IMR-90 (cell line): ENCODE data around the gene TJAP1. TPM values are rescaled to one million over a fixed set of nuclear protein-coding genes. Genes with fewer than 3 reads are reported as not detected.

ENCODE experiments used
- ATAC-seq: fragments of 200-7000 bp; cut with Tn5 transposase; 2 replicates; pipeline ENCODE4 v1.9.1; 2020; ENCODE audit warnings: low read depth, mild to moderate bottlenecking, moderate library complexity
- BruUV-seq: library from RNA; stranded (reverse); fragments of 400-500 nt; replicated peaks from 2 replicates; lab custom pipeline; 2021; lab: Mats Ljungman, UMichigan
- CTCF ChIA-PET: fragments of 300-600 bp; formaldehyde crosslinking; extraction: SDS; loops from one replicate; lab custom pipeline; 2021; ENCODE audit warnings: antibody characterized with exemption; lab: Yijun Ruan, JAX
- POLR2A ChIA-PET: fragments of 300-600 bp; sonication (Branson Sonifier 250); formaldehyde crosslinking; loops from one replicate; lab custom pipeline; 2022; ENCODE audit warnings: antibody characterized with exemption; ENCODE audit not compliant: unreplicated experiment; lab: Charles Lee
- DNase-seq: peaks from one replicate; pipeline ENCODE4 v3.0.0; 2013
- H2AFZ ChIP-seq: replicated peaks from 2 replicates; pipeline ENCODE3; 2013; ENCODE audit warnings: low read length, mild to moderate bottlenecking; ENCODE audit not compliant: poor library complexity
- H2AK5ac ChIP-seq: 2 replicates; pipeline ENCODE4 v1.6.1; 2013; ENCODE audit warnings: low read depth, low read length, inconsistent platforms
- H2AK9ac ChIP-seq: replicated peaks from 2 replicates; pipeline ENCODE3; 2013; ENCODE audit warnings: mild to moderate bottlenecking, low read depth, low read length, moderate library complexity; ENCODE audit not compliant: poor library complexity
- H2BK120ac ChIP-seq: 2 replicates; pipeline ENCODE4 v1.6.1; 2013; ENCODE audit warnings: low read depth, low read length, inconsistent platforms
- H2BK15ac ChIP-seq: 3 replicates; pipeline ENCODE4 v1.6.1; 2013; ENCODE audit warnings: low read depth, low read length, inconsistent platforms
- H2BK20ac ChIP-seq: 2 replicates; pipeline ENCODE4 v1.6.1; 2013; ENCODE audit warnings: low read depth, mild to moderate bottlenecking, inconsistent platforms, low read length, moderate library complexity
- H2BK5ac ChIP-seq: 2 replicates; pipeline ENCODE4 v1.6.1; 2013; ENCODE audit warnings: mild to moderate bottlenecking, low read depth, low read length, inconsistent platforms; ENCODE audit not compliant: poor library complexity, severe bottlenecking
- H3K14ac ChIP-seq: replicated peaks from 2 replicates; pipeline ENCODE4 v1.6.1; 2013; ENCODE audit warnings: low read depth, low read length, inconsistent platforms
- H3K18ac ChIP-seq: 2 replicates; pipeline ENCODE4 v1.6.1; 2013; ENCODE audit warnings: low read depth, low read length, control low read depth
- H3K23ac ChIP-seq: 2 replicates; pipeline ENCODE4 v1.6.1; 2013; ENCODE audit warnings: low read depth, low read length, inconsistent platforms
- H3K27ac ChIP-seq: 2 replicates; pipeline ENCODE4 v1.5.1; 2013; ENCODE audit warnings: mild to moderate bottlenecking, control low read depth, low read length; ENCODE audit not compliant: insufficient read depth
- H3K27me3 ChIP-seq: 2 replicates; pipeline ENCODE4 v1.6.1; 2013; ENCODE audit warnings: low read length; ENCODE audit not compliant: control insufficient read depth, insufficient read depth
- H3K36me3 ChIP-seq: 2 replicates; pipeline ENCODE4 v1.6.1; 2013; ENCODE audit warnings: low read length, mixed read lengths; ENCODE audit not compliant: control insufficient read depth, insufficient read depth
- H3K4ac ChIP-seq: 2 replicates; pipeline ENCODE4 v1.6.1; 2013; ENCODE audit warnings: low read depth, low read length, inconsistent platforms
- H3K4me1 ChIP-seq: 2 replicates; pipeline ENCODE4 v1.6.1; 2013; ENCODE audit warnings: low read length, mixed read lengths; ENCODE audit not compliant: control insufficient read depth, insufficient read depth
- H3K4me2 ChIP-seq: 2 replicates; pipeline ENCODE4 v1.6.1; 2013; ENCODE audit warnings: low read depth, mild to moderate bottlenecking, control low read depth, low read length, moderate library complexity
- H3K4me3 ChIP-seq: 2 replicates; pipeline ENCODE4 v1.5.1; 2013; ENCODE audit warnings: low read depth, mild to moderate bottlenecking, control low read depth, low read length, moderate library complexity; ENCODE audit not compliant: insufficient read depth
- H3K56ac ChIP-seq: 2 replicates; pipeline ENCODE4 v1.6.1; 2013; ENCODE audit warnings: low read length, inconsistent platforms; ENCODE audit not compliant: insufficient read depth; ENCODE audit errors: extremely low read depth
- H3K79me1 ChIP-seq, 2 experiments: 2 replicates each; pipeline ENCODE4 v1.6.1; 2013; ENCODE audit warnings: low read length in 2 of 2, inconsistent platforms in 1 of 2, low read depth in 1 of 2
- H3K9ac ChIP-seq: 2 replicates; pipeline ENCODE4 v1.6.1; 2013; ENCODE audit warnings: low read depth, low read length, control low read depth
- H3K9me1 ChIP-seq: 2 replicates; pipeline ENCODE4 v1.6.1; 2013; ENCODE audit warnings: low read length, inconsistent platforms; ENCODE audit not compliant: insufficient read depth
- H3K9me3 ChIP-seq: 2 replicates; pipeline ENCODE4 v1.6.1; 2013; ENCODE audit warnings: low read length; ENCODE audit not compliant: control insufficient read depth, insufficient read depth
- H4K20me1 ChIP-seq: 2 replicates; pipeline ENCODE4 v1.6.1; 2013; ENCODE audit warnings: low read length, inconsistent platforms; ENCODE audit not compliant: insufficient read depth
- H4K5ac ChIP-seq: 2 replicates; pipeline ENCODE4 v1.6.1; 2013; ENCODE audit warnings: mild to moderate bottlenecking, low read depth, low read length, control low read depth
- H4K8ac ChIP-seq, 2 experiments: 2 replicates each; pipeline ENCODE4 v1.6.1; 2013; ENCODE audit warnings: low read depth in 2 of 2, low read length in 2 of 2, control low read depth in 1 of 2, inconsistent platforms in 1 of 2
- H4K91ac ChIP-seq: 2 replicates; pipeline ENCODE4 v1.6.1; 2013; ENCODE audit warnings: low read depth, low read length, inconsistent platforms; ENCODE audit not compliant: insufficient read depth
- BHLHE40 ChIP-seq: fragments of 150-350 bp; IDR thresholded peaks from 2 replicates; pipeline ENCODE4 v1.6.1; 2016; ENCODE audit warnings: mild to moderate bottlenecking, low read depth, low read length
- CHD1 ChIP-seq: IDR thresholded peaks from 2 replicates; pipeline ENCODE4 v1.6.1; 2012; ENCODE audit warnings: low read depth, low read length, improper control_type of control experiment
- CTCF ChIP-seq: conservative IDR thresholded peaks from 2 replicates; pipeline ENCODE4 v1.5.1; 2012; ENCODE audit warnings: mild to moderate bottlenecking, low read depth, low read length, improper control_type of control experiment
- ELK1 ChIP-seq: fragments of 150-350 bp; IDR thresholded peaks from 2 replicates; pipeline ENCODE4 v1.6.1; 2016; ENCODE audit warnings: low read depth, mild to moderate bottlenecking, low read length, moderate library complexity, borderline replicate concordance
- FOS ChIP-seq: fragments of 150-350 bp; IDR thresholded peaks from 2 replicates; pipeline ENCODE4 v1.6.1; 2016; ENCODE audit warnings: low read depth, low read length
- MAFK ChIP-seq: IDR thresholded peaks from 2 replicates; pipeline ENCODE4 v1.6.1; 2012; ENCODE audit warnings: low read depth, low read length, improper control_type of control experiment
- MAZ ChIP-seq: IDR thresholded peaks from 2 replicates; pipeline ENCODE4 v1.6.1; 2012; ENCODE audit warnings: low read depth, mild to moderate bottlenecking, low read length, improper control_type of control experiment, moderate library complexity, borderline replicate concordance
- NFE2L2 ChIP-seq: fragments of 150-350 bp; IDR thresholded peaks from 2 replicates; pipeline ENCODE4 v1.6.1; 2016; ENCODE audit warnings: low read depth, mild to moderate bottlenecking, low read length
- RAD21 ChIP-seq: IDR thresholded peaks from 2 replicates; pipeline ENCODE4 v1.6.1; 2012; ENCODE audit warnings: low read length, improper control_type of control experiment
- RCOR1 ChIP-seq: IDR thresholded peaks from 2 replicates; pipeline ENCODE4 v1.6.1; 2012; ENCODE audit warnings: mild to moderate bottlenecking, low read length, improper control_type of control experiment; ENCODE audit not compliant: insufficient replicate concordance
- RFX5 ChIP-seq: IDR thresholded peaks from 2 replicates; pipeline ENCODE4 v1.8.0; 2012; ENCODE audit warnings: low read depth, mild to moderate bottlenecking, low read length, moderate library complexity
- SMC3 ChIP-seq: fragments of 150-350 bp; IDR thresholded peaks from 2 replicates; pipeline ENCODE4 v1.6.1; 2016; ENCODE audit warnings: low read depth, mild to moderate bottlenecking, antibody characterized with exemption, low read length, moderate library complexity
- USF2 ChIP-seq: fragments of 150-350 bp; IDR thresholded peaks from 2 replicates; pipeline ENCODE4 v1.6.1; 2017; ENCODE audit warnings: mild to moderate bottlenecking, antibody characterized with exemption, low read length, low read depth
- WGBS, 2 experiments: methylation state at CpG; one replicate each; pipeline versions ENCODE4 v1.1.5 to v1.1.7; 2013; ENCODE audit warnings: missing lambda C conversion rate in 2 of 2; ENCODE audit not compliant: insufficient read length in 1 of 2; ENCODE audit errors: extremely low coverage in 2 of 2; 5-methylcytosine and 5-hydroxymethylcytosine counted together
- dilution Hi-C: fragments of 300-500 bp; cut with HindIII; formaldehyde crosslinking; loops from one replicate; pipeline ENCODE4 v1.14.3; 2018; ENCODE audit warnings: low sequenced_read_pairs; ENCODE audit not compliant: unreplicated experiment
- in situ Hi-C: fragments of 300-500 bp; cut with MboI; formaldehyde crosslinking; loops from 3 replicates; pipeline ENCODE4 v1.14.3; 2019; ENCODE audit warnings: low sequenced_read_pairs, inconsistent platforms, mixed read lengths
- intact Hi-C: fragments of 100-400 bp; cut with micrococcal nuclease; formaldehyde crosslinking; loops from 2 replicates; pipeline ENCODE4 v1.10.0; 2022
- polyA plus RNA-seq, 3 experiments: library from polyadenylated mRNA; depleted of rRNA; stranded (reverse); fragments of >200 nt; gene quantifications; 2 replicates each; pipeline ENCODE4 v1.2.3, GENCODE V29; 2012; ENCODE audit warnings: low replicate concordance in 1 of 3
- total RNA-seq: library from RNA; depleted of rRNA; stranded (reverse); fragments of >200 nt; gene quantifications from 2 replicates; pipeline ENCODE4 v1.2.3, GENCODE V29; 2012

The TJAP1 gene
- total and polyA plus RNA-seq, 2 of the 4 experiments (the other 2 are of a cell fraction), result 12.2 to 34.2 TPM

- H2BK120ac ChIP-seq, result no peak overlapping the region
- no peak overlapping the region for H3K4me2 ChIP-seq
- H2BK20ac ChIP-seq, result no peak overlapping the region
- H2BK15ac ChIP-seq, result no peak overlapping the region
- TF ChIP-seq CTCF (no peak), ELK1 (no peak), CHD1 (no peak), RFX5 (no peak), USF2 (no peak), MAZ (no peak), FOS (no peak), BHLHE40 (no peak), NFE2L2 (no peak), RAD21 (no peak), RCOR1 (no peak), SMC3 (no peak), MAFK (no peak)
- no peak overlapping the region for H4K91ac ChIP-seq
- H3K4me1 ChIP-seq, result peaks cover 2% of the 10 kb centered on the region; the same call in 1 of the 2 replicates
- DNase-seq (no peak), ATAC-seq (no peak)
- no peak overlapping the region for H3K14ac ChIP-seq
- POLR2A ChIA-PET, result no interaction called here
- no peak overlapping the region for H3K4ac ChIP-seq
- H2BK5ac ChIP-seq, result no peak overlapping the region
- H3K4me3 ChIP-seq, result no peak overlapping the region
- dilution Hi-C loops (no loop called here), intact Hi-C loops (no loop called here), in situ Hi-C loops (no loop called here)
- H3K27me3 ChIP-seq, result peaks cover 24% of the 10 kb centered on the region
- H3K23ac ChIP-seq, result no peak overlapping the region
- no peak overlapping the region for H2AK5ac ChIP-seq
- no peaks in the 10 kb centered on the region for H4K20me1 ChIP-seq
- BruUV-seq, result no TSS peak
- H2AFZ ChIP-seq, result no peak overlapping the region
- H3K36me3 ChIP-seq, result peaks cover 4% of the 10 kb centered on the region; the same call in 1 of the 2 replicates
- CTCF ChIA-PET, result interaction anchor here (0.6 to 1.0 kb wide), 2 partner anchors 50 to 217 kb away, joined by 3 read pairs; no protein-coding TSS in a partner anchor
- H3K9me3 ChIP-seq, result no peaks in the 10 kb centered on the region; the same call in 1 of the 2 replicates
- no peak overlapping the region for H3K18ac ChIP-seq
- H4K8ac ChIP-seq, result no peak overlapping the region
- H4K5ac ChIP-seq, result no peak overlapping the region
- WGBS, 2 experiments, result no CpG with 5 or more reads among the region's 9 CpGs
- no peak overlapping the region for H3K56ac ChIP-seq
- H3K27ac ChIP-seq, result no peak overlapping the region
- H3K9ac ChIP-seq, result no peak overlapping the region
- H3K79me1 ChIP-seq, result no peaks in the 10 kb centered on the region
- H3K9me1 ChIP-seq, result no peaks in the 10 kb centered on the region
- no peak overlapping the region for H2AK9ac ChIP-seq
Measured at GRCh38 chr6:43457643-43458042, 19.7 kb upstream of the TJAP1 start.
